ENCODE results near the gene DLGAP1.

DLGAP1 gene

GRCh38 chr18:4284528-4284927, 170.6 kb downstream of the DLGAP1 start:
- no peak for DNase-seq

DNA sequence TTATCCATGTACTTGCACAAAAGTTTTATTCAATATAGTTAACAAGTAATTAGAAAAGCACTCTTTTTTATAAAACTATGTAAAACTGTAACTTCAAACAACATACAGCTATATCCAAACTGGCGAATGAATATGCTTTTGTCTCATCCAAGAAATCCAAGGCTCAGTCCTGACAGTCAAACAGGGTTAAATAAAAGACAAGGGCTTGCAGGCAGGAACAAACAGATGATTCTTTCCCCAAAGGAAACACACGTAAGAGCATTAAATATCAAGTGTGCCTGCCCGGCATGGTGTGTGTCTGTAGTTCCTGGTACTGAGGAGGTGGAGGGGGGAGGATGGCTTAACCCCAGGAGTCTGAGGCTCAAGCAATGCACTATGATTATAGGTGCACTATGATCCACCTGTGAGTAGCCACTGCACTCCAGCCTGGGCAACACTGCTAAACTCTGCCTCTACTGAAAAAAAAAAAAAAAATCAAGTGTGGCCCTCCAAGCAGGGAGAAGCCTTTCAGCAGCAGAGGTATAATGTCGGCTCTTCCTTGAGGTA, 171.3 kb downstream of the DLGAP1 start:
- no peak for DNase-seq

DNA sequence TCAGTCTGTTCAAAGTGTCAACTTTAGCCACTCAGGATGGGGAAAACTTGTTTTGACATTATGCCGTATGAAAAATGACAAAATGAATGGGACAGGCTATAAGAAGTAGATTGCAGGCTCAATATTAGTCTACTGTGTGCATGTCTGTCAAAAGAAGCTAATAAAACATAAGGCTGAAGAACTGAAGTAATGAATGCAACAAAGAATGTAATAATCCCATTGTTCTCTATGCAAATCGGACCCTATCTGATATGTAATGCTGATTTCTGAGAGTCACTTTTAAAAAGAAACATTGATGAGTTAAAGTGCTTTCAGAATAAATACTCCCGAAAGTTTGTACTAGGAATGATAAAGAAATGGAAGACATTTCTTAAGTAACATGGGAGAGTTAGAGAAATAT, 172.2 kb downstream of the DLGAP1 start:
- DNase-seq: no peak

DNA sequence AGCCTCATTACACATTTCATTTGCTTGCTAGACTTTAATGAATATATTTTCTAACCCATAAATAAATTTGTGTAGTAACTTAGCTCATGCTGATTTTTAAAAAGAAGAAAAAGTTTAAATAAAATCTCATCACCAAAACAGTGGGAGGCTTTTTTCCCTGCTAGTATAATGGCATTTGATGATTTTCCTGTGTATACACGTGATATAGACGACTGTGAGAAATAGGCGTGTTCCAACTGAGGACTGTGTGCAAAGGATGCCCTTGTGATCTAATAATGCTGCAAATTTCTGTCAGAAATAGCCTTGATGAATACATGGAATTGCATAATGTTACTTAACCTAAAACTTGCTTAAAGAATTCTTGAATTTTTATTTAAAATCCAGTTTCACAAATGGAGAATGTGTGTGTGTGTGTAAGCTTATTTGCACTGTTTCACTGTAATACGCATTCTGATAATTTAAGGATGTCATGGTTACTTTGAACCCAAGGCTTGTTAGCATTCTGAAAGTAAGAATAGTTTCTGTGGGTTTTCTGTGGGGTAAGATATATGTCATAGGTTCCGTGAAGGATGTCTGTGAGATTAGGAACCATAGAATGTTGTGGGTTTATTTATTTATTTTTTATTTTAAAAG, 178.0 kb downstream of the DLGAP1 start:
- peak; percentile 4 for DNase-seq

DNA sequence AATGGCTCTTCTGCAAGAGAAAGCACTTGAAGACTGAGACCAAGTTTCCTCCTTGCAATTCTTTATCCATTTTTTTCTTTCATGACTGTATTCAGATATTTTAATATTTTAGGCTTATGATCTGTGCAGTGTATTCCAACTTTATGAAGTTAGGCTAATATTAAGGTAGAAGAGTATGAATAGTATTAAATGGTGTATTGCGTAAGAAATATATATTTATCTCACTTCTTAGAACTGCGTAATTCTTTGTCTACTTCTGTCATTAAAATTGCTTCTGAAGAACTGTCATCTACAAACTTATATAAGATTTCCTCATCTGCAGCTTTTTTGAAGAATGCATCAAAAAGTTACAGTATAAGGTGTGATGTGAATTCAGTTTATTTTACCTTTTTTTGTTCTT, 183.2 kb downstream of the DLGAP1 start:
- no peak for DNase-seq

DNA sequence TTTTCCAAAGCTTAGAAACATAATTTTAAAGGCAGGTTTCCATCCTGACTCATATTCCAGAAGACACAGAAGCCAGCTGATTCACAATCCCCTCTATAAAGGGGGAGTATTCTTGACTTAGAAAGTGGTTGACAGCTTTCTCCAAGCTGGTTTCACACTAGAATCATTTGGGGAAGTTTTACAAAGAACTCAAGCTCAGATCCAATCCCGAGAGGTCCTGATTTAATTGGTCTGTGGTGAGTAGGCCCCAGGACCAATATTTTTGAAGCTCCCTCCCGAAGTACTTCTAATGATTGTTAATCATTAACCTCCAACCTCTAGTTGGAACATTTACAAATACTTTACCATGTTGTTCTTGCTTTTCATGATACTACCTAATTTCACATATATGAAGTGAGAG, 184.1 kb downstream of the DLGAP1 start:
- no peak for DNase-seq

DNA sequence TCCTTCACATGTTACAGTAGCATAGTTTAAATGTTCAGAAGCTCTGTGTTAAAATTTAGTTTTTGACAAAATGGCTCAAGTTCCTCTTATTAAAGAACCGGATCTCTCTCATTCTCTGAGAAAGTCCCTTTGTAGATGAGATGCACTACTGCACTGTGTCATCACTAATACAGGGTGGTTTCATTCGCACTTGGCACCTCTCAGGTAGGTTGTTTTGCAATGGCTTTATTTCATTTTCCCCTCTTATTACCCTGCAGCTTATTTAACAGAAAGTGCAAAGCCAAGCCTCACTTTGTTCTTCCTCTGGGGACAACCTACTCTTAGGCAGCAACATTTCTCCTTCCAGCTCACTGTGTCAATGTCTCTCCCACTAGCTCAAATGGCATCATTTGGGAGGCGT, 185.1 kb downstream of the DLGAP1 start:
- no peak for DNase-seq

DNA sequence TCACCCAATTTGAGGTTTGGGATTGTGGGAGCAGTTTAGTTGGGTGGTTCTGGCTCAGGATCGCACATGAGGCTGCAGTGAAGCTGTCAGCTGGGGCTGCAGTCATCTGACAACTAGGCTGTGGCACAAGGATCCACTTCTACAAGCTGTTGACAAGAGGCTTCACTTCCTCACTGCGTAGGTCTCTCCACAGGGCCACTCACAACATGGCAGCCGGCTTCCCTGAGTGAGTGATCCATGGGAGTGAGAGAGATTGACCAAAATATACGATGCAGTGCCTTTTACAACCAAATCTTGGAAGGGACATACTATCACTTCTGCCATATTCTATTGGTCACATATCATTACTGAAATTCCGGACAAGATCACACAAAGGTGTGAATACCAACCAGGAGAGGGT, 187.5 kb downstream of the DLGAP1 start:
- no peak for DNase-seq

GRCh38 chr18:4264347-4264791, 190.7 kb downstream of the DLGAP1 start:
- no peak for DNase-seq

GRCh38 chr18:4260107-4260506, 195.0 kb downstream of the DLGAP1 start:
- DNase-seq: no peak

DNA sequence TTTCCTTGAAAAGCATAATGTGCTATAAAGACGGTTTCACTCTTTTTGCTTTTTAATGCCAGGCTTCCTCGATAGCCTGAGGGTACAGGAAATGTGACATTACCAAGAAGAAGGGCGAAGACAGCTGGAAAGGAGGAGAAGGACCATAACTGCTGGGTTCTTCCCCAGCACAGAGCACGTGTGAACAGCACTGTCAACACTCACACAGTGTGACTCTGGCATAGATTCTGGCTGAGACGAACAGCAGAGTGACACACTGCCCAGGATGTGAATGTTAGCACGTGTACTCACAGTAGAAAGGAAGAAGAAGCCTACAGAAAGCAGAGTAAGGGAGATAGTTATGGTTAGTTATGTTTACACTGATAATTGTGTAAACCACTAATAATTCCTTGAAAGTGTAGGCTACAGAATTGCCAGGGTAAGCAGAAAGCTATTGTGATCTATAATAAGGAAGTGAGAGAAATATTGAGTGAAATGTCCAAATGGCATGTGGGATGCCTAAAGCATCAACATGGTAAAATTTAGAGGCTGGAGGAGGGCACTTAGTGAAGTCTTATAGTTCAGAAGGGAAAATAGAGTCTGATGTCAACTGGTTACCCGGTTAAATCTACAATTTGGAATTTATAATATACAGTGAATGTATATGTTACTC, 198.2 kb downstream of the DLGAP1 start:
- no peak for DNase-seq

DNA sequence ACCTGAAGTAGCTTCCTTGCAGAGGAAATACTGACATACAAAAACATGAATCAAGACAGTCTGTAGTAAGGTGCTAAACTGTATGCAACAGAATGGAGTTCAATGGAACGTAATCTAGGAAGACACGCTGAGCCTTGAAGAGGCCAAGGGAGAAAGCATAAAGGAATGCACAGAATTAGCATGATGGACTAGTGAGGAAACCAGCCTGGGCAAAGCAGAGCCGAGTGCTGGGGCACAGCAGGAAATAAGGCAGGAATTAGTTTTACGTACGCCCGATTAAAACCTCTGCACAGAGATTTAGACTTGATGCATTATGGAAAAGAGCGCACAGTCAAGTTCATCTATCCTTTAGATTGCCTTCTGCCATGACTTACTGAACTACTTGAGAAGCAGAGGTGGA, 200.3 kb downstream of the DLGAP1 start:
- no peak for DNase-seq

- no peak for DNase-seq
Observed at GRCh38 chr18:4252829-4253228, 202.3 kb downstream of the DLGAP1 start.

GRCh38 chr18:4251873-4252272, 203.2 kb downstream of the DLGAP1 start:
- no peak for DNase-seq

DNA sequence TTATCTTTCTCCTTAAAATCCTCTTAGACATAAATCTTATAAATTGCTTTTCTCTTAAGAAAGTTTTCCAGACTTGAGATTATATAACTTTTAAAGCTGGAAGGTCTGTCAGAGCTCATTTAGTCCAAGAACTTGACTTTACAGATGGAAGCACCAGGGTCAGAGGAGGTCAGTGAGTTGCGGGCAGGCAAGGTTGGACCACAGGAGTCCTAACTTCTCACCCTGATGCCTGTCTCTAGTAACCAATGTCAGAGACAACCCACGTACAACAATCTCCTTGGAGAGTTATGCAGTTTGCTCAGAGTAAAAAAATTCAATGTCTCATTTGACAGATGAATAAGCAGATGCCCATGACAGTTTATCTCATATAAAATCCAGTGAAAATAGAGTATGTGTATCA, 203.9 kb downstream of the DLGAP1 start:
- no peak for DNase-seq

- no peak for DNase-seq
Observed at GRCh38 chr18:4250141-4250540, 205.0 kb downstream of the DLGAP1 start.

GRCh38 chr18:4248686-4249085, 206.4 kb downstream of the DLGAP1 start:
- DNase-seq: no peak

GRCh38 chr18:4246374-4246773, 208.7 kb downstream of the DLGAP1 start:
- DNase-seq: no peak

- no peak for DNase-seq
Observed at GRCh38 chr18:4245456-4245855, 209.7 kb downstream of the DLGAP1 start.

- DNase-seq: no peak
Observed at GRCh38 chr18:4242431-4243161, 212.5 kb downstream of the DLGAP1 start.

DNA sequence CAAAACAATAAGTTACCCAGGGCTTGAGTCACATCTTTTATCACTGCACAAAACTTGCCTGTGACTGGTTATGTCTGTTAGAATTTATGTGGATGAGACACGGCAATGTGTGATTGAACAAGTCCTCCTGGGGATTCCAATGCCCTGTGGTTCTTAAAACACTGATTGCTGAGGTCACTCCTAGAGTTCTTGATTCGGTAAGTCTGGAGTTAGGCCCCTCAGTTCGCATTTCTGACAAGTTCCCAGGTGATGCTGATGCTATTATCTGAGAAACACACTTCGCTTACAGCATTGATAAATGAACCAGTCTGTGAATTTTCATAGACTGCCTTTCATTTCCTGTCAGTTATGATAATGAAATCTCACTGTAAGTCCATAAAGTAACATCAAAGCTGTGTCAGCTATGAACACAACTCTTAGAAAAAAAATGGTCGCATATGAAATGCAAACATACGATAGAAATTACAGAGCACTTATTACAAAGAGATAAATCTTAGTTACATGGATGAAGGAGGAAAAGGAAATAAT, 214.0 kb downstream of the DLGAP1 start:
- no peak for DNase-seq

GRCh38 chr18:4238966-4239365, 216.1 kb downstream of the DLGAP1 start:
- no peak for DNase-seq

DNA sequence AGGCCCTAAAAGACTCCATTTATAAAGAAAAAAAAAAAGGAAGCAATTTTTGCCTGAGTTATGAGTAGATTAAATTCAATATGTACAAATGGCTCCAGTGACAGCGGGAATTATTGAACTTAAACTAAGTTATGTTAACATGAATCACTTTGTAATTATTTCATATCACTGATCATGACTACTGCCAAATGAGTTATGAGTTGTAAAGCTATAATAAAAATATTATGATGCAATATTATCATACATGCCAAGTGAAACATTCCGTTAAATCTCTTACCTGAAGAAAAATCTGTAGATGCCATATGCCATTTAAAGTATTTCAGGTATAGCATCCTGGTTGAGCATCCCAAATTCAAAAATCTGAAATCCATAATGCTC, 217.5 kb downstream of the DLGAP1 start:
- DNase-seq: no peak
